Stimulated activated CD4-positive, alpha-beta T cell treated with anti-CD3 and anti-CD28 coated beads, TNF-alpha, amount 100 ng/mL, for 4 hours (primary cell): ENCODE measurements around the gene PELO.

Experiments
- DNase-seq, 3 experiments: peaks; one replicate each; pipeline ENCODE4 v3.0.0-alpha.2; 2020; ENCODE audit warnings: low read depth in 3 of 3

PELO gene

DNA sequence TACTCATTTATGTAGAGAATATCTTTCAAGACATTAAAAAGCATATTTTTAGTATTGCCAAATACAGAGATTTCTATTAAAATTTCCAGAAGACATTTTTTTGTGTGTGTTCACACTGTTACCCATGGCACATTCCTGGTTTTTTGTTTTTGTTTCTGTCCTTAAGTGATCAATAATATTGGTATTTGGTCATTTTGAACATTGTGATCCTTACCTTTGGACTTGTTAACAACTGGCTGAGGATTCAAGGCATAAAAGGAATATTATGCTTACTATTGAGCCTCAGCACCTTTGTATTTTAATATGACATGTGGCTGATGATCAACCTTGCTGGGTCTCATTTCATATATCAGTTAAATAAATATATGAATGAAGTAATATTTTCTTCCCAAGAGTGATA lies 41.9 kb downstream of the PELO start:
- no peak for DNase-seq

DNA sequence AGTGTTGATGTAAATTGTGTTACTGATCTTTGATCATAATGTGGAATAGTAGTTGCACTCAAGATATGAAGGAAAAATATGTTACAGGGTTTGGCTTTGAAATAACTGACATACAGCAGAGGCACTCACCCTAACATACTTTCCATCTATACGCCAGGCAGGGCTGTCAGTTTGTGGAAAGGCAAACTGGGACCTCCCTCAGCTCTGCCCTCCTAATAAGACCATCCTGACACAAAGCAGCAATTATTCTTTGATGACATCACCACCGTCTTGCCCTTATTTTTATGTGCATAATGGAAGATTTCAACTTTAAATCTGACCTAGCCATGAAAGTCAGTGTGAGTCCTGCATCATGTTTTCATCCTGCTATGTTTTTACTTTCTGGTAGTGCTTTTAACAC lies 42.9 kb downstream of the PELO start:
- no peak for DNase-seq

DNA sequence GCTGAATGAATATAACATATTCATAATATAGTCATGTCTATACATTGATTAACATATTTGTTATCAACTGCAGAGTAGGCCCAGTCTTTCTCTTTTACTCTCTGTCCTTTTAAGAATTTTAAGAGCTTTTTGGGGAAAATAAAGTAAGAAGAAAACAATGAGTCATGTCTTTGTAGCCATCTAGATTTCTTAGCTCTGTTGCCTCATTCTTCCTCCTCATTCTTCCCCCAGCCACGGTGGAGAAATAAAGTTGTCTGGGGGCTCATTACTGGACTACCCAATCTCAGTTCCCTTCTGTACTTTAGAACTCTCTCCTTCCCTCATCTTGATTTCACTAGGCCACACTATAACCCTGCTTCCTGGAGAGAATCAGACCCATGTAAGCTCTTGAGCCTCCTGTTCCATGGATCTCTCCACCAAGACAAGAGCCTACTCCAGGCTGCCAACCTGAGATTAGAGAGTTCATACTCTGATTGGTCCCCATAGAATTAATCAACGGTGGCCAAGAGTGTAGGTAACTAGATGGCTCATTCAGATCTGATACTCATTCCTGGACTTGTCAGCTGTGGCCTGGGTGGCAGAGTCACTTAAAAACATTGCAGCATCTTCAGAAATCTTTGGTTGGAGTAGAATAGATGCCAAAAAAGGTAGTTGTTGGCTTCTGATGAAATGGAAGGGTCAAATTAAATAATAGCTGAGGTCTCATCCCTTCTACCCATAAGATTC lies 44.2 kb downstream of the PELO start:
- DNase-seq, result no peak

- DNase-seq, result no peak
These were observed 46.6 kb downstream of the PELO start for GRCh38 chr5:52834320-52834719.

DNA sequence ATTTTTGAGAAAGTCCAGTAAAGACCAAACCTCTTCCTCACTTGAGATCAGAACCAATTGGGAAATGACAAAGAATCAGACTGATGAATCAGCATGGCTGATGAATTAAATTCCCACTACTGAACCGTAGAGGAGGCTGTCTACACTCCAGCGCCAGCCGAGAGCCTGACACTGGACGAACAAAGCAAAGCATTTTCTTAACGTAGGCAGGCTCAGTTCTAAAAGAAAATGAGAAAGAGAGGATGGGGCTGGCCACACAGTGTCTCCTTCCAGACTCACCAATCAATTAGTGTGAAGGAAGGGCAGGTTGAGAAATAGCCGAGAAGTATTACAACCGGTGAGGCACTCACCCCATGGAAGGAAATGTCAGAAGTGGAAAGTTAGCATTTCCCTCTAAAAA lies 49.4 kb downstream of the PELO start:
- no peak for DNase-seq
